Measurements from ENCODE around the gene CCDC60.

Gene CCDC60

GRCh38 chr12:119410396-119410795, 75.9 kb downstream of the CCDC60 start:
- Mint-ChIP-seq H3K9me3 (no peaks in the 10 kb centered on the region), H3K4me1 (ENCODE audit: low read depth in 2 of 2) (peaks cover 0 to 4% of the 10 kb centered on the region in 2 donors), H3K27ac (no peak overlapping the region), H3K36me3 (ENCODE audit: insufficient read depth) (no peaks in the 10 kb centered on the region), H3K27me3 (peaks cover 16 to 67% of the 10 kb centered on the region in 2 donors), H3K4me3 (no peak overlapping the region)
- no peak for ATAC-seq (replicated peaks)
- DNase-seq: no peak

- Mint-ChIP-seq H3K9me3 (no peaks in the 10 kb centered on the region), H3K4me3 (no peak overlapping the region), H3K27ac (no peak overlapping the region), H3K4me1 (ENCODE audit: low read depth in 2 of 2) (peaks cover 0 to 4% of the 10 kb centered on the region in 2 donors), H3K27me3 (peaks cover 16 to 63% of the 10 kb centered on the region in 2 donors), H3K36me3 (ENCODE audit: insufficient read depth) (no peaks in the 10 kb centered on the region)
- DNase-seq: no peak
- no peak for ATAC-seq (replicated peaks)
These were observed 77.8 kb downstream of the CCDC60 start for GRCh38 chr12:119412306-119412705.

GRCh38 chr12:119412811-119413794, 78.6 kb downstream of the CCDC60 start:
- no peaks in the 10 kb centered on the region for H3K36me3 Mint-ChIP-seq (ENCODE audit: insufficient read depth)
- no peak overlapping the region for H3K27ac Mint-ChIP-seq
- H3K27me3 Mint-ChIP-seq: peaks cover 16 to 67% of the 10 kb centered on the region in 2 donors
- peaks cover 0 to 4% of the 10 kb centered on the region in 2 donors for H3K4me1 Mint-ChIP-seq (ENCODE audit: low read depth in 2 of 2)
- no peak overlapping the region for H3K4me3 Mint-ChIP-seq
- no peaks in the 10 kb centered on the region for H3K9me3 Mint-ChIP-seq
- no peak for ATAC-seq (replicated peaks)
- DNase-seq: peak in 1 of 3 experiments; percentile 4

- Mint-ChIP-seq H3K4me3 (no peak overlapping the region), H3K27ac (no peak overlapping the region), H3K4me1 (ENCODE audit: low read depth in 2 of 2) (peaks cover 0 to 4% of the 10 kb centered on the region in 2 donors), H3K36me3 (ENCODE audit: insufficient read depth) (no peaks in the 10 kb centered on the region), H3K9me3 (no peaks in the 10 kb centered on the region), H3K27me3 (peaks cover 16 to 66% of the 10 kb centered on the region in 2 donors)
- DNase-seq (no peak), ATAC-seq (replicated peaks) (no peak)
These were observed 81.2 kb downstream of the CCDC60 start for GRCh38 chr12:119415714-119416113.

- H3K9me3 Mint-ChIP-seq: peaks cover 0 to 8% of the 10 kb centered on the region in 2 donors
- H3K27me3 Mint-ChIP-seq: peaks cover 16 to 72% of the 10 kb centered on the region in 2 donors
- no peak overlapping the region for H3K27ac Mint-ChIP-seq
- DNase-seq (no peak), ATAC-seq (replicated peaks) (no peak)
- no peak overlapping the region for H3K4me3 Mint-ChIP-seq
- H3K4me1 Mint-ChIP-seq (ENCODE audit: low read depth in 2 of 2): peaks cover 0 to 4% of the 10 kb centered on the region in 2 donors
- no peaks in the 10 kb centered on the region for H3K36me3 Mint-ChIP-seq (ENCODE audit: insufficient read depth)
These were observed 82.9 kb downstream of the CCDC60 start for GRCh38 chr12:119417440-119417839.

- peaks cover 0 to 8% of the 10 kb centered on the region in 2 donors for H3K9me3 Mint-ChIP-seq
- DNase-seq (no peak), ATAC-seq (replicated peaks) (no peak)
- H3K27me3 Mint-ChIP-seq: peaks cover 7 to 75% of the 10 kb centered on the region in 2 donors
- H3K4me1 Mint-ChIP-seq (ENCODE audit: low read depth in 2 of 2): no peaks in the 10 kb centered on the region
- peaks cover 3% of the 10 kb centered on the region for H3K36me3 Mint-ChIP-seq (ENCODE audit: insufficient read depth)
- H3K27ac Mint-ChIP-seq: no peak overlapping the region
- H3K4me3 Mint-ChIP-seq: no peak overlapping the region
These were observed 84.9 kb downstream of the CCDC60 start for GRCh38 chr12:119419381-119419780.

- no peak for ATAC-seq (replicated peaks)
- Mint-ChIP-seq H3K27me3 (peaks cover 12 to 65% of the 10 kb centered on the region in 2 donors), H3K27ac (no peak overlapping the region), H3K9me3 (peaks cover 0 to 8% of the 10 kb centered on the region in 2 donors), H3K4me3 (no peak overlapping the region), H3K4me1 (ENCODE audit: low read depth in 2 of 2) (no peaks in the 10 kb centered on the region), H3K36me3 (ENCODE audit: insufficient read depth) (peaks cover 3% of the 10 kb centered on the region)
- no peak for DNase-seq
These were observed 88.8 kb downstream of the CCDC60 start for GRCh38 chr12:119423285-119423684.

- no peak for DNase-seq
- no peaks in the 10 kb centered on the region for H3K4me1 Mint-ChIP-seq (ENCODE audit: low read depth in 2 of 2)
- no peak overlapping the region for H3K27ac Mint-ChIP-seq
- H3K27me3 Mint-ChIP-seq: peaks cover 18 to 59% of the 10 kb centered on the region in 2 donors
- H3K9me3 Mint-ChIP-seq: peaks cover 0 to 8% of the 10 kb centered on the region in 2 donors
- peaks cover 3% of the 10 kb centered on the region for H3K36me3 Mint-ChIP-seq (ENCODE audit: insufficient read depth)
- H3K4me3 Mint-ChIP-seq: no peak overlapping the region
- ATAC-seq (replicated peaks): no peak
These were observed 91.1 kb downstream of the CCDC60 start for GRCh38 chr12:119425623-119426022.

GRCh38 chr12:119431151-119431550, 96.6 kb downstream of the CCDC60 start:
- no peak overlapping the region for H3K27ac Mint-ChIP-seq
- H3K27me3 Mint-ChIP-seq: peaks cover 14 to 16% of the 10 kb centered on the region in 2 donors
- H3K4me3 Mint-ChIP-seq: no peak overlapping the region
- no peaks in the 10 kb centered on the region for H3K4me1 Mint-ChIP-seq (ENCODE audit: low read depth in 2 of 2)
- peaks cover 0 to 4% of the 10 kb centered on the region in 2 donors for H3K9me3 Mint-ChIP-seq
- ATAC-seq (replicated peaks) (no peak), DNase-seq (no peak)
- no peaks in the 10 kb centered on the region for H3K36me3 Mint-ChIP-seq (ENCODE audit: insufficient read depth)

GRCh38 chr12:119432949-119433348, 98.4 kb downstream of the CCDC60 start:
- no peaks in the 10 kb centered on the region for H3K36me3 Mint-ChIP-seq (ENCODE audit: insufficient read depth)
- no peak for DNase-seq
- peaks cover 16 to 27% of the 10 kb centered on the region in 2 donors for H3K27me3 Mint-ChIP-seq
- H3K4me1 Mint-ChIP-seq (ENCODE audit: low read depth in 2 of 2): no peaks in the 10 kb centered on the region
- H3K27ac Mint-ChIP-seq: no peak overlapping the region
- no peak for ATAC-seq (replicated peaks)
- peaks cover 0 to 4% of the 10 kb centered on the region in 2 donors for H3K9me3 Mint-ChIP-seq
- no peak overlapping the region for H3K4me3 Mint-ChIP-seq

GRCh38 chr12:119440803-119441360, 106.4 kb downstream of the CCDC60 start:
- Mint-ChIP-seq H3K4me3 (no peak overlapping the region), H3K4me1 (ENCODE audit: low read depth in 2 of 2) (no peaks in the 10 kb centered on the region), H3K27ac (no peak overlapping the region), H3K27me3 (peaks cover 36 to 67% of the 10 kb centered on the region in 2 donors), H3K36me3 (ENCODE audit: insufficient read depth) (no peaks in the 10 kb centered on the region), H3K9me3 (no peaks in the 10 kb centered on the region)
- ATAC-seq (replicated peaks) (no peak), DNase-seq (no peak)

GRCh38 chr12:119444462-119445044, 110.0 kb downstream of the CCDC60 start:
- H3K36me3 Mint-ChIP-seq (ENCODE audit: insufficient read depth): no peaks in the 10 kb centered on the region
- no peak overlapping the region for H3K27ac Mint-ChIP-seq
- ATAC-seq (replicated peaks) (no peak), DNase-seq (peak; percentile 1 to 3 (median 2))
- no peaks in the 10 kb centered on the region for H3K4me1 Mint-ChIP-seq (ENCODE audit: low read depth in 2 of 2)
- peaks cover 30 to 52% of the 10 kb centered on the region in 2 donors for H3K27me3 Mint-ChIP-seq
- H3K9me3 Mint-ChIP-seq: no peaks in the 10 kb centered on the region
- H3K4me3 Mint-ChIP-seq: no peak overlapping the region

- no peak overlapping the region for H3K4me3 Mint-ChIP-seq
- no peak for ATAC-seq (replicated peaks)
- no peaks in the 10 kb centered on the region for H3K9me3 Mint-ChIP-seq
- no peak overlapping the region for H3K27ac Mint-ChIP-seq
- peaks cover 21 to 42% of the 10 kb centered on the region in 2 donors for H3K27me3 Mint-ChIP-seq
- H3K4me1 Mint-ChIP-seq (ENCODE audit: low read depth in 2 of 2): no peaks in the 10 kb centered on the region
- H3K36me3 Mint-ChIP-seq (ENCODE audit: insufficient read depth): no peaks in the 10 kb centered on the region
- DNase-seq: no peak
These were observed 111.9 kb downstream of the CCDC60 start for GRCh38 chr12:119446459-119446858.
